Activated CD4-positive, alpha-beta T cell treated with anti-CD3 and anti-CD28 coated beads for 48 hours (primary cell): ENCODE results near the gene VAV2.

ENCODE experiments used
- DNase-seq: peaks from one replicate; pipeline ENCODE4 v3.0.0-alpha.2; 2020

VAV2 gene, protein sequence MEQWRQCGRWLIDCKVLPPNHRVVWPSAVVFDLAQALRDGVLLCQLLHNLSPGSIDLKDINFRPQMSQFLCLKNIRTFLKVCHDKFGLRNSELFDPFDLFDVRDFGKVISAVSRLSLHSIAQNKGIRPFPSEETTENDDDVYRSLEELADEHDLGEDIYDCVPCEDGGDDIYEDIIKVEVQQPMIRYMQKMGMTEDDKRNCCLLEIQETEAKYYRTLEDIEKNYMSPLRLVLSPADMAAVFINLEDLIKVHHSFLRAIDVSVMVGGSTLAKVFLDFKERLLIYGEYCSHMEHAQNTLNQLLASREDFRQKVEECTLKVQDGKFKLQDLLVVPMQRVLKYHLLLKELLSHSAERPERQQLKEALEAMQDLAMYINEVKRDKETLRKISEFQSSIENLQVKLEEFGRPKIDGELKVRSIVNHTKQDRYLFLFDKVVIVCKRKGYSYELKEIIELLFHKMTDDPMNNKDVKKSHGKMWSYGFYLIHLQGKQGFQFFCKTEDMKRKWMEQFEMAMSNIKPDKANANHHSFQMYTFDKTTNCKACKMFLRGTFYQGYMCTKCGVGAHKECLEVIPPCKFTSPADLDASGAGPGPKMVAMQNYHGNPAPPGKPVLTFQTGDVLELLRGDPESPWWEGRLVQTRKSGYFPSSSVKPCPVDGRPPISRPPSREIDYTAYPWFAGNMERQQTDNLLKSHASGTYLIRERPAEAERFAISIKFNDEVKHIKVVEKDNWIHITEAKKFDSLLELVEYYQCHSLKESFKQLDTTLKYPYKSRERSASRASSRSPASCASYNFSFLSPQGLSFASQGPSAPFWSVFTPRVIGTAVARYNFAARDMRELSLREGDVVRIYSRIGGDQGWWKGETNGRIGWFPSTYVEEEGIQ

DNA sequence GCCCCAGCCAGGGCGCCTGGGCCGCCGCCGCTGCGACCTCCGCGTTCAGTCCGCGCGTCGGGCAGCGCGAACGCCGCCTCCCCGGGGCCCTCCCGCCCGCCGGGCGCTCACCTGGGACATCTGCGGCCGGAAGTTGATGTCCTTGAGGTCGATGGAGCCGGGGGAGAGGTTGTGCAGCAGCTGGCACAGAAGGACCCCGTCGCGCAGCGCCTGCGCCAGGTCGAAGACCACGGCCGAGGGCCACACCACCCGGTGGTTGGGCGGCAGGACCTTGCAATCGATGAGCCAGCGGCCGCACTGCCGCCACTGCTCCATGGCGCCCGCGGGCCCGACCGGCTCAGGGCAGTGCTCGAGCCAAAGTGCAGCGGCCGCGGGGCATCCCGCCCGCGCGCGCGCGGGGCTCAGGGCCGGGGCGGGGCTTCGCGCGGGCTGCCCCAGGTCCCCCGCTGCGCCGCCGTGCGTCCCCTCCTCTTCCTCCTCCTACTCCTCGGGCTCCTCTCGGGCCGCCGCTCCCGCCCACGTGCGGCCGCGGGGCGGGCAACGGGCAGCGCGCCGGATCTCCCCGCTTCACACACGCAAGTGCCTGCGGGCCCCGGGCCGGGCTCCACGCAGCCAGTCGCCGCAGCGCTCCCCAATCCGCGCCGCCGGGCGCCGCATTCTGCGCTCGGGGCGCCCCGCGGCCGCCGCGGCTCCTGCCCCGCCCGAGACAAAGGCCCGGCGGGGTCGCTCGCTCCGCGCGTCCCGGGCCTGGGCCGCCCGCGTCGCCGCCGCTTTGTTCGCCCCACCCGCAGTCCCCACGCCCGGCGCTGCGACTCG lies at the start of gene VAV2:
TSS of gene VAV2 (minus strand) at position 361 of the 816 bp plus-strand sequence. CDS start at position 315, 46 bp downstream.
- DNase-seq: peak; percentile 42

DNA sequence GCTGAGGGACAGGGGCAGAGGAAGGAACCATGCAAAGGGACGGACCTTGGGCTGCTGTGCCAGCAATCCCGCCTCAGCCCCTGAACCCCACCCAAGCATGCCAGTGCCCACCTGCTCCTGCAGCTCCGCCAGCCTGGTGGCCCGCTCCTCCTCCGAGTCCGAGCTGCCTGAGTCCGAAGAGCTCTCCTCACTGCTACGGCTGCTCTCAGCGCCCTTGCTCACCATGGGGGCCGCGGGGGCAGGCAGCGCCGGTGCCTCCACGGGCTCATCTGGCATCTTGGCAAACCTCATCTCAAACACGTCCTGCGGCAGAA lies 49.5 kb upstream of the VAV2 start:
- DNase-seq: no peak

DNA sequence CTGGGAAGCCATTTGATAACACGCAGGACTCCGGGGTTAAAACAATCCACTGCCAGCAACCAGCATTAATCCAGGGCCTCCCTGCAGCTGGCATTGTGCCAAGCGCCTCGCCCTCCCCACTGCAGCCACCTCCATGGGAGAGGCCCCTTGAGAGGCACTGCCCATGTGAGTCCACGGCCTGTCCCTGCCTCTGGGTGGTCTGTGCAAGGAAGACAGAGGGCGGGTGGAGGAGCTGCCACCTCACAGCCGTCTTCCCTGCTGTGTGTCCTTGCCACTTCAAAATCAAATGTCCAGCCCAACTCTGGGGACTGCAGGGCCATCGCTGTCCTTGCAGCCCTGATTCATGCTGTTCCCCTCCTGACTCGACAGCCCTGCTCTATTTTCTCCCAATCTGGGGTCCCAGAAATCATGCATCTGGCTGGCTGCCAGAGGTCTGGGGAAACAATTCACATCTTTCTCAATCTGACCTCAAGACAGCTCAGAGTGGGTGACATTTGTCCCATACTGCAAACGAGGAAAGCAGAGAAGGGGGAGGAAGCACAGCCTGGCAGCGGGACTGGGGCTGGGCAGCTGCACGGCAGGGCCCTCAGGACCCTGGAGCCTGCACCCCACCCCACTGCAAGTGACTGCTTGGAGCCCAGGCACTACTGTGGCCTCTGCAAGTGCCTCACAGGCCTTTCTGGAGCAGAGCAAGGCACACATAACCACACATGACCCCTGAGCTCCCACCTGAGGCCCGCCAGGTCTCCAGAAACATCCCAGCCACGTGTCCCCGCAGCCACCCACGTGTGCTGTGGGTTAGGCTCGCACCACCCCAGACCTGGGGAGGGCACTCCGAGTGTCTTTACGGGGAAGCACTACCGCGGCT lies 48.9 kb upstream of the VAV2 start:
- no peak for DNase-seq

DNA sequence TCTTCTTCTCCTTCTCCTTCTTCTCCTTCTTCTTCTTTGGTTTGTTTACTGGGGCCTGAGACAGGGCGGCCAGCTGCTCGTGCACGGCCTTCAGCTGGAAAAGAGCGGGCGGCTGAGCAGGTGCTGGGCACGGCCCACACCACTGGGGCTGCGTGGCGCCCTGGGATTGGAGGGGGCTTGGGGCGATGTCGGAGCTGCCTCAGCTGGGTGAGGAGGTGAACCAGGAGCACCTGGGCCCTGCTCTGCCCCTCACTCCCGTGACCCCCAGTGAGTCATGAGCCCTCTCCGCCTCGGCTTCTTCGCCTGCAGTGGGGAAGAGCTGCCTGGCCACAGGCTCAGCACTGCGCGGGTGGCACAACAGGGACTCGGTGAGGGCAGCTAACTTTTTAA lies 48.0 kb upstream of the VAV2 start:
- DNase-seq: no peak

DNA sequence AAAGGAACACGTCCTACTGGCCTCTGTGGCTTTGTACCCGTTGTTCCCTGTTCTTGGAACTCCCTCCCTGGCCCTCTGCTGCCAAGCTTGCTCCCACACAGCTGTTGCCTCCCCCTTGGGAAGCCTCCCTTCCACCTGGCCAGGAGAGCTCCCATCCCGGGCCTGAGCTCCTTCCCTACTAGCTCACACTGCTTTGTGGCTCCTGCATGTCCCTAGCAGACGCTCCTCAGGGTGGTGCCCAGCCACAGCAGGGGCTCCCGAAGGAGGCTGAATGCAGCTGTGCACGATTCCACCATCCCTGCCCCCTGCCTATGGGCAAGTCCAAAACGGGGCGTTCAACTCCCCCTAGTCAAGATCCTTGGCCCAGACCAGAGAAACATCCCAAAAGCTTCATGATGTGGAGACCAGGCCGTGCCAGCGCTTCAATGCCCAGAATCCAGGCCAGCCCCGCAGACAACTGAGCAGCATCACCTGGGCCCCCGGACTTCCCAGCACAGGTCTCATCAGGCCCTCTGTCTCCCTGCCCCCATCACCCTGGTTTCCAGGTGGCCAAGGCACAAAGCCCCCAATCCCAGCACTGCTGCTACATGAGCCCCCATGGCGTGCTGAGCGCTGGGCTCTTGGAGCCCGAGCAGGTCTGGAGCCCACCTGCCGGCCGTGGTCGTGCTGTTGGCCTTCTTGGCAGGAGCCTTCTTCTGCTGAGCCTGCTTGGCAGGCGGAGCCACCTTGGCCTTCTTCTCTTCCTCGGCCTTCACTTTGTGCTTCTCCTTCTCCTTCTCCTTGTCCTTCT lies 47.5 kb upstream of the VAV2 start:
- DNase-seq: no peak

DNA sequence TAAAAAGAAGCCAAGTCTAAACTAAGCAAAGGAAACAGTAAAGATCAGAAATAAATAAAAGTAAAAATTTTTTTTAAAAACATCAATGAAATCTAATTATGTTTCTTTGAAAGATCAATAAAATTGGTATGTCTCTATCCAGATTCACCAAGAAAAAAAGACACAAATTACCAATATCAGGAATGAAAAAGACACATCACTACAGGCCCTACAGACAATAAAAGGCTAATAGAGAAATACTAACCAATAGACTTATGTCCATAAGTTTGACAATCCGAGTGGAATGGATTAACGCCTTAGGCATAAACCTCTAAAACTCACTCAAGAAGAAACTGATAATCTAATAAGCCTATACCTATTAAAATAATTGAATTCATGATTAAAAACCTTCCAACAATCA lies 45.5 kb upstream of the VAV2 start:
- no peak for DNase-seq

DNA sequence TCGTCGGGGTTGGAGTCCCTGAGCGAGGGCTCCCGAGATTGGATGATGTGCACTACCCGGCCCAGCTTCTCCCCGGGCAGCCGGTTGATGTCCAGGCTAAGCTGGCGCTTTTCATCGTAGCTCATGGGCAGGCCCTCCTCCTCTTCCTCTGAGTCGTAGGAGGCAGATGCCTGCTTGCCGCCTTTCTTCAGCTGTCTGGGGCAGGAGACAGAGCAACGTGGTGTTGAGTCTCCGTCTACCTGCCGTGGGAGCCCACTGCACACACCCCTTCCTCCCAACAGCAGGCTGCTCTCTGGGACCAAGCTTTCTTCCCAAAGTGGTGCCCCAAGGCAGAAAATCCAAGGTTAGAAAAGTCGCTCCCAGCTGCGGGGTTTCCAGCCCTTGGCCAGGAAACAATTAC lies 44.0 kb upstream of the VAV2 start:
- no peak for DNase-seq

DNA sequence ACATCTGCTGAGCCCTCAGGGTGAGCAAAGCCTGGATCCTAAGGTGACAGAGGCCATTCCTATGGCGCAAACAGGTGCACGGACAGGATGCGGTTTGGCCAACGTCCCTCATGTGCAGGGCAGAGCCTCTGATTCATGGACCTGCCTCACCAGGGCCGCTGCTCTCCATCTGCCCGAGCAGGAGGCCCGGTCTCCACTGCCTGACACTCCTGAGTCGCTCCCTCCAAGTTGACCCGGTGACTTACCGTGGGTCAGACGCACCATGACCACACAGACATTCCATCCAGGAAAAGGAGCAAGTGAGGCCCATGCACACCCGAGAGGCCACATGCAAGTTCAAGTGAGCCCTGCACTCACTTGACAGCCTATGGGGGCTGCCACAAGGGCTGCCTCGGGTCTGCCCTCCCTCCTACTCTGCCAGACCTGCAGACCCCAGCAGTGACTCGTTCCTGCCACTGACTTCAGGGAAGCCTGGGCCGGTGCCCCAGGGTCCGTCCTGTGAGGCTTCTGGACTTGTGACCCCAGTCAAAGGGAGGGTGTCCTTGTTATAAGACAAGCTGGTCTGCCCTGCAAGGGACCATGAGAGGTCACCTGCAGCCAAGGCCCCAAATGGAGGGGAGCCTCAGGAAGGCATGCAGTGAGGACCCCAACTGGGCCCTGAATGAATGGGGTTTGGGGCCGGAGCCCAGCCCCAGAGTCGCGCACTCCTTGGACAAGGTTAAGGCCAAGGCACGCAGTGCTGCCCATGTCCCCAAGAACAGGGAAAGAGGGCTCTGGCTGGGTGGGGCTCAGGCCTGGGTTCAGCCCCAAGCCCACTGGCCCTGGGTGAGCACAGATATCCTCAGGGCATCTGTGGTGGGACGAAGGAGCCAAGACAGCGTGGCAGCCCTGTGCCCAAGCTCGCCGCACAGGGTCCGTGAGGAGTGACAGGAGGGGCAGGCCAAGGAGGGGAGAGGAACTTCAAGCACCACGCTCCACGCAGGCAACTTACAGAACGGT lies 43.2 kb upstream of the VAV2 start:
- no peak for DNase-seq

DNA sequence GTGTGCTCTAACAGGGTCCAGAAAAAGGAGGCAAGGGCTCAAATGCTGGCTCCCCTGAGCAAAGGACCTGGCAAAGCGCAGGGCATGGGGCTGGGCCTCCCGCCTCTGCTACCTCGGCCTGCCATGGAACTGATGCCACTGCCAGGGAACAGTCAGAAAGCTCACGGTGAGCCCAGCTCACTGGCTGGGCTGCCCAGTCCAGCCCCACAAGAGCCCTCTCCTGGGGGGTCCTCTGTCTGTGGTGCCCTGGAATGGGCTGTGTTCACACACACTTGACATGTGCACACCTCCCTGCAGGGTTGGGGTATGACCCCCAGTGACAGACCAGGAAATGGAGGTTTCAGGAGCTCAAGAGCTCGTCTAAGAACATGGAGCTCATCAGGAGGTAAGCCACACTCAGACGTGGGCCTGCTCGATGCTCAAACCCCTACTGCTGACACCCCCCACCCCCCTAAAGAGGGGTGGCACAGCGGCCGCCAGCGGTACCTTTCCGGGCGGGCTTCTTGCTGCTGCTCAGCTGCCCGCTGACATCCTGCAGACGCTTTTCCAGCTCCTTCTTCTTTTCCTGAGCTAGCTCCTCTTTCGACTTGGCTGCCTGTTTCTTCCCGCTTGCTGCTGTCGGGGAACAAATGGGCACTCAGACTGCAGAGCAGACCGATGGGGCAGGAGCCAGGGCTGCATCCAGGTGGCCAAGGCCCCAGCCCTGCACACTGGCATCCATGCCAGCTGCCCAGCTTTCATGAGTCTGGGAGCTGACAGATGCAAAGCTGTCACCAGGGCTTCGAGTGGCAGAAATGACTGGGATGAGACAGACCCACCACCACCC lies 42.3 kb upstream of the VAV2 start:
- DNase-seq: no peak

DNA sequence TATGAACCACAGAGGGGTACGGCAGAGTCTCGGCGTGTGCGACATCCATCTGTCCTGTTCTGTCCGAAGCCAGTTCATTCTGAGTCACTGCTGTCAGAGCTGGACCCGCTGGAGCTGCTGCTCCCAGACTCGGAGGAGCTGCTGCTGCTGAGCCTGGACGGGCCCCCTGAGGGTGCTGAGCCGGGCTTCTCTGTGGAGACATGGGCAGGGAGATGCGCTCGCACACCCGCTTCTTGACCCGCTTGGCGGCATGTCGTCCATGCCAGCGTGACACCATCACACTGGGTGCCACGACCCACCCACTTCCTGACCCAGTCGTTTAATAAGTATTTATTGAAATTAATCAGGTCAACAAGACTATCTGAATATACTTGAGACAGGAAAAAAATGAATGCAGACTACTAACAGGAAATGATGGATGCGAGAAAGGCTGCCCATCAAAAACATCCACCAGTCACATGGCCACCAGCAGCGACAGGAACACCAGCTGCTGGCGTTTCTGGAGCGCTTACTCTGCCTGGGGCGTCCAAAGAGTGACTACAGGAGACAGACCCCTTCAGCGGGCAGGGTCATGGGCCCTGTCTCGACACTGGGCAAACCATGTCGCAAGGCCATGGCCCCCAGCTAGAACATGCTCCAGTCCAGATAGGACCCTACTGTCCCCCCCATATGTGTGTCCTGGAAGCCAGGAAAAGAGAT lies 41.5 kb upstream of the VAV2 start:
- DNase-seq: no peak

DNA sequence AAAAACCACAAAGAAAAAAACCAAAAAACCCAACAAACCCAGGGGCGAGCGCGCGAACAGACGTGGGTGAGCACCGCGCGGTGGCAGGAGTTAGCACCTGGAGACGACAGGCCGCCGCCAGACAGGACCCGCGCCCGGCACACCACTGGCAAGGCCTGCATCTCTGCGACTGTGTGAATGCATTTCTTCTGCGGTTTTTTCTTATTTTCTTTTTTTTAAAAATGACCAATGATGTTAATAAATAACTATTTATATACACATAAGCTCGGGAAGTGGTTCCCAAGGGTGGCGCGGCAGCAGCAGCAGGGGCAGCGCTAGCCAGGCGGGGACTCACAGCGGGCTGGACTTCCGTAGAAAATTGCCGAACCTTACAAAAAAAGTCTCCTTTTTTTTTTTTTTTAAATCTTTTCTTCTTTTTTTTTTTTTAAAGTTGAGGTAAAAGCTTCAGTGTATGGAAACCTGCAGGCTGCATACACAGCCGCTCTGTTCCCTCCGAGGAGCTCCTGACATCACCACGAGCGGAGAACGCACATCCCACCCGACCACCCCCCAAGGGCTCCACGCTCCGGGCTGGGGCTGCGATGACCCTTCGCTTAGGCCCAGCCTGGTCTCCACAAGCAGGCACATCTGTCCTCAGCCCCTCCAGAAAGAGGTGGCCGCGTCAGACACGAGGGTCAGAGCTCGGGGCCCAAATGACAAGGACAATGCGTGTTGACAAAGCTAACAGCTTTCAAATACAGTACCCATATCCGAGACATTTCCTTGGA lies 40.5 kb upstream of the VAV2 start:
- DNase-seq: no peak

DNA sequence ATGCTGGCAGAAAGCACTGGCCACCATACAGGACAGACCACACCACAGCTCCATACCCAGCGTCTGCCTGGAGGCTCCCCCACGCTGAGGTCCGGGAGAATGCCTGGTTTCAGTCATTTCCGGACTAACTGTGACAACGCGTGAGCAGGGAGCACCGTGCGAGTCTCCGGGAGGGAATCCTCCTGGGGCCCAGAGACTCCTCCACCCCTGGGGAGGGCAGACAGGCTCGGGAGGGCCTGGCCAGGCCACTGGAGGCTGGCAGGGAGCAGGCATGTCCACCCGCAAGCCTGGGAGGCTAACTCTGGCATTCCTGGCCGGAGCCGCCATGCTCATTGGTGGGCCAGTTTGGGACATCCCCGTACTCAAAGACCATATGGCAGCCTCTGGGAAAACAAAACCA lies 39.7 kb upstream of the VAV2 start:
- DNase-seq: no peak

DNA sequence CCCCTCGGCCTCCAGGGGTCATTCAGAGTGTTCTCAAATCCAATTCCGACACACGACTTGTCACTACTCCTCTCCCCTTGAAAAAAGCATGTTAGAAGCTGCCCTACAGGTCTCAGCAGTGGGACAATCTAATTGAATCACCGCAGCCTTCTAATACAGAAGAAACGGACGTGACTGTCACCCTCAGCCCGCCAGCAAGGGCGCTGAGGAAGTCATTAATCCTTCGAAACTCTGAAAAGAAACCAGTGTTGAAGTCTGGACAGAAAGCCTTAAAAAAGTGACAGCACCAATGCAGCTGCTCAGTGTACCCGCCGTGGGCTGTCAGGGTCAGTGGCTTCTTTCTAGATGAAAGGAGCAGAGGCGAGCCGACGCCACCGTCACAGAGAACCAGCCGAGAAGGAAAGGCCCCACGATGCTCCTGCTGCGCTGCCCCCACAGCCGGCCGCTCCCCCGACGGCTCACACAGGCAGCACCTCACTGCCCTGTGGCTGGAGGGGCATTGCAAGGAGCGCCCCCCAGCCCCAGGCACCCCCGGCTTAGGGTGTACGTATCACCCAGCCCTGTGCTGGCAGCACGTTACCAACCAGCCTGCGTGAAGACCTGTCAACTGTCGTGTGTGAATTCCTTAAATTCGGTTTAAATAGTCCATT lies 38.8 kb upstream of the VAV2 start:
- no peak for DNase-seq

DNA sequence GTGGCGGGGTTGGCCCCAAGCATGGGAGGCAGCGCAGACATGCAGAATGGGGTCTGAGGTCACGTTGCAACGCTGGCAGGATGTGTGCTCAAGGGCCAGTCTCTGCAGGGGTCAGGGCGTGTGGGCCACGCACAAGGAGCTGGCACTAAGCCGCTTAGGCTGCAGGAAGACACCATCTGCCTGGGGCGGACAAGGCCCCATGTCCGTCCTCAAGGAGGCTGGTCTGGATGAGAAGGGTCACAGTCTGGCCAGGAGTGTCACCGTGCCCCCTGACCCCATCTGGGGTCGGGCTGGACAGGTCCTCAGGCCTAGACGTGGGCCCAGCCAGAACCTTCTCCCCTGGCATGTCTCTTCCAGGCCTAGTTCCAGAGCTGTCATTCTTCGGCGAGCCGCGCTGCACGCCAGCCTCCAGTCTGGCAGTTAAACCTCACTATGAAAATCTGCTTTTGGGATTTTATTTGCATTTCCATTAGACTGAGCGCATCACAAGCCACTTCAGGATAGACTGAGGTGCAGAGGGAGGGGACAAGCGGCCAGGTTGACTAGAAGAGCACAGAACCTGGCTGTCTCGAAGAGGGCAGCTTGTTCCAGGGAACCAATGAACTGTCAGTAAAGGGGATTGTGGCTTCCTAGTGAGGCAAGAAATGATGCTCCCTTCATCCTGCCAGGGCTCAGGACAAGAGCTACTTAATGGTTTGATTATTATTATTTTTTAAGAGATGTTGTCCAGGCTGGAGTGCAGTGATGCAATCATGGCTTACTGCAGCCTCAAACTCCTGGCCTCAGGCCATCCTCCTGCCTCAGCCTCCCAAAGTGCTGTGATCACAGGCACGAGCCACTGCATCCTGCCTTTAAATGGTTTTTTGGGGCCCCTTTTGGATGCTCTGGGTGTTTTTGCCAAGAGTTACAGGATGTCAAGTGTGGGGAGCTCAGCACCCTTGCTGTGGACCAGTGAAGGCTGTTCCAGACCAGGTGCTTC lies 37.4 kb upstream of the VAV2 start:
- DNase-seq: no peak

DNA sequence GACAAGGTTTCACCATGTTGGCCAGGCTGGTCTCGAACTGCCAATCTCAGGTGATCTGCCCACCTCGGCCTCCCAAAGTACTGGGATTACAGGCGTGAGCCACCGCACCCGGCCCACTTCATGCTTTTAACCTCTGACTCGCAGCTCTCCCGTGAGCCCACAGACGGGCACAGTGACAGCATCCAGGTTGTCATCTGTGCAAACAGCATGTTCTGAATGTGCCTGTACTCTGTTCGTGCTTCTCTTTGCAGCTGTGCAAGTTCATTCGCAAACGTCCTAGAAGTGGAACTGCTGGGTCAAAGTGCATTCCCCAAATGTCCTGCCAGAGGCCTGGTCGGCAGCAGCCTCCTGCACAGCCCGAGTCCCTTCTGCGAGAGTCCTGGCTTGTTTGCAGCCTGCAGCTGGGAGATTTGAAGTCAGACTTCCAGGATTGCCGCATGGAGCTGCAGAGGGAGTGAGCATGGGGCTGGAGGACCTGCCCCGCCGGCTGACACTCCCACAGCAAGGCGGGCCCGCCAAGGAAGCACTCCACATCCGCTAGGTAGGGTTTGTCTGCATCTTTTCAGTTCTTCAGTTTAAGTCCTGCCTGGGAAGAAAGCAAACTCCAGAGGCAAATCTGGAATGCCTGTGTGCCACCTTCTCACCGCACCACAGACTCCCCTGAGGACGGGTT lies 36.6 kb upstream of the VAV2 start:
- DNase-seq: no peak
